GM23338 (cell line): ENCODE measurements around the gene RNU5B-1. TPM values are rescaled to one million over a fixed set of nuclear protein-coding genes. Genes with fewer than 3 reads are reported as not detected.
A peak's percentile ranks its signal among the peaks of the same experiment; 100 is the strongest.

Experiments used
- ATAC-seq: fragments of 200-7000 bp; cut with Tn5 transposase; 3 replicates; pipeline ENCODE4 v1.9.1; 2020
- DNase-seq: peaks from one replicate; pipeline ENCODE4 v3.0.0-alpha.2; 2015; ENCODE audit warnings: low spot score
- H2AFZ ChIP-seq: fragments of 200-600 bp; sonication (generic); 2 replicates; pipeline ENCODE4 v1.8.0; 2016; ENCODE audit warnings: antibody characterized with exemption, mild to moderate bottlenecking, moderate library complexity
- H3F3A ChIP-seq: fragments of 200-600 bp; sonication (generic); replicated peaks from 2 replicates; pipeline ENCODE4 v1.8.0; 2017; ENCODE audit warnings: antibody characterized with exemption, mixed run types, low read depth
- H3K27ac ChIP-seq: fragments of 200-600 bp; sonication (generic); 2 replicates; pipeline ENCODE4 v1.6.1; 2016; ENCODE audit warnings: low read depth
- H3K27me3 ChIP-seq: fragments of 200-600 bp; sonication (generic); 2 replicates; pipeline ENCODE4 v1.8.0; 2016; ENCODE audit warnings: mild to moderate bottlenecking, mixed run types, moderate library complexity; ENCODE audit not compliant: insufficient read depth
- H3K36me3 ChIP-seq: fragments of 200-600 bp; sonication (generic); 2 replicates; pipeline ENCODE4 v1.8.0; 2016; ENCODE audit warnings: mild to moderate bottlenecking; ENCODE audit not compliant: insufficient read depth
- H3K4me1 ChIP-seq: fragments of 200-600 bp; sonication (generic); 2 replicates; pipeline ENCODE4 v1.8.0; 2016; ENCODE audit warnings: mild to moderate bottlenecking, moderate library complexity; ENCODE audit not compliant: insufficient read depth
- H3K4me2 ChIP-seq: fragments of 200-600 bp; sonication (generic); 2 replicates; pipeline ENCODE4 v1.7.1; 2017; ENCODE audit warnings: mixed run types
- H3K4me3 ChIP-seq: fragments of 200-600 bp; sonication (generic); 2 replicates; pipeline ENCODE4 v1.6.1; 2016; ENCODE audit warnings: mixed run types
- H3K79me2 ChIP-seq: fragments of 200-600 bp; sonication (generic); replicated peaks from 2 replicates; pipeline ENCODE4 v1.8.0; 2017; ENCODE audit warnings: mild to moderate bottlenecking; ENCODE audit not compliant: insufficient read depth
- H3K9me2 ChIP-seq: fragments of 200-600 bp; sonication (generic); 2 replicates; pipeline ENCODE4 v1.8.0; 2017; ENCODE audit not compliant: insufficient read depth
- H4K20me1 ChIP-seq: fragments of 200-600 bp; sonication (generic); replicated peaks from 2 replicates; pipeline ENCODE4 v1.8.0; 2017; ENCODE audit warnings: mild to moderate bottlenecking; ENCODE audit not compliant: insufficient read depth
- H3K27ac Mint-ChIP-seq: 2 replicates; pipeline ENCODE4 v1.8.0; 2020; ENCODE audit warnings: inconsistent platforms, mild to moderate bottlenecking, moderate library complexity, mixed read lengths
- H3K27me3 Mint-ChIP-seq: 3 replicates; pipeline ENCODE4 v1.8.0; 2022; ENCODE audit warnings: low read depth, mild to moderate bottlenecking, moderate library complexity, mixed read lengths, inconsistent platforms; ENCODE audit not compliant: insufficient read depth, poor library complexity
- H3K36me3 Mint-ChIP-seq: 3 replicates; pipeline ENCODE4 v1.8.0; 2021; ENCODE audit warnings: low read depth, mild to moderate bottlenecking, inconsistent platforms, moderate library complexity, mixed read lengths
- H3K4me1 Mint-ChIP-seq: 3 replicates; pipeline ENCODE4 v1.8.0; 2020; ENCODE audit warnings: mild to moderate bottlenecking, inconsistent platforms, mixed read lengths
- H3K4me3 Mint-ChIP-seq: 3 replicates; pipeline ENCODE4 v1.8.0; 2021; ENCODE audit warnings: moderate library complexity, mild to moderate bottlenecking, inconsistent platforms, mixed read lengths
- H3K9me3 Mint-ChIP-seq: 3 replicates; pipeline ENCODE4 v1.8.0; 2020; ENCODE audit warnings: moderate library complexity, mild to moderate bottlenecking, inconsistent platforms, mixed read lengths
- CREB1 ChIP-seq: fragments of 250-450 bp; sonication (Bioruptor Pico); IDR thresholded peaks from 2 replicates; pipeline ENCODE4 v1.5.0; 2020; ENCODE audit warnings: low read depth, mild to moderate bottlenecking, moderate library complexity
- ETS1 ChIP-seq: IDR thresholded peaks from 2 replicates; pipeline ENCODE4 v1.6.1; 2016; ENCODE audit warnings: antibody characterized with exemption
- EZH2 ChIP-seq: fragments of 200-600 bp; sonication (generic); IDR thresholded peaks from one replicate; pipeline ENCODE4 v1.8.0; 2017; ENCODE audit warnings: antibody characterized with exemption, mild to moderate bottlenecking, low read depth; ENCODE audit not compliant: unreplicated experiment
- NANOG ChIP-seq: IDR thresholded peaks from 2 replicates; pipeline ENCODE4 v1.6.1; 2016; ENCODE audit warnings: antibody characterized with exemption, borderline replicate concordance
- POLR2AphosphoS5 ChIP-seq: IDR thresholded peaks from 2 replicates; pipeline ENCODE4 v1.6.1; 2016; ENCODE audit warnings: antibody characterized with exemption, low read depth
- STAT1 ChIP-seq: IDR thresholded peaks from one replicate; pipeline ENCODE4 v1.6.1; 2016; ENCODE audit warnings: antibody characterized with exemption; ENCODE audit not compliant: unreplicated experiment
- ZNF114 ChIP-seq: fragments of 250-450 bp; sonication (Bioruptor Pico); IDR thresholded peaks from 2 replicates; pipeline ENCODE4 v1.5.0; 2020; ENCODE audit warnings: mild to moderate bottlenecking, moderate library complexity
- polyA plus RNA-seq: library from polyadenylated mRNA; unstranded; fragments of >200 nt; fragmentation: Nextera tagmentation; extraction: Ambion mirVana; gene quantifications from 2 replicates; pipeline ENCODE4 v1.2.1, GENCODE V29; 2016
- total RNA-seq: library from RNA; depleted of rRNA; stranded (reverse); fragments of >200 nt; shearing (Covaris generic); gene quantifications from 2 replicates; pipeline ENCODE4 v1.2.3, GENCODE V29; 2014
- TF ChIP-seq, protein P1 (sequence below), 2 experiments: fragments of 200-600 bp in 1 of 2; sonication (generic) in 1 of 2; conservative IDR thresholded peaks; 2 replicates each; pipeline versions ENCODE4 v1.5.1 to v1.6.1; 2016 to 2017; ENCODE audit warnings: antibody characterized with exemption in 2 of 2, low read depth in 2 of 2, mild to moderate bottlenecking in 2 of 2, moderate library complexity in 1 of 2
- TF ChIP-seq, protein P2 (sequence below): fragments of 250-450 bp; sonication (Bioruptor Pico); IDR thresholded peaks from 2 replicates; pipeline ENCODE4 v1.5.0; 2020; ENCODE audit warnings: mild to moderate bottlenecking, moderate library complexity

RNU5B-1 gene
- total and polyA plus RNA-seq, 2 experiments from 2014 or later = not detected

DNA sequence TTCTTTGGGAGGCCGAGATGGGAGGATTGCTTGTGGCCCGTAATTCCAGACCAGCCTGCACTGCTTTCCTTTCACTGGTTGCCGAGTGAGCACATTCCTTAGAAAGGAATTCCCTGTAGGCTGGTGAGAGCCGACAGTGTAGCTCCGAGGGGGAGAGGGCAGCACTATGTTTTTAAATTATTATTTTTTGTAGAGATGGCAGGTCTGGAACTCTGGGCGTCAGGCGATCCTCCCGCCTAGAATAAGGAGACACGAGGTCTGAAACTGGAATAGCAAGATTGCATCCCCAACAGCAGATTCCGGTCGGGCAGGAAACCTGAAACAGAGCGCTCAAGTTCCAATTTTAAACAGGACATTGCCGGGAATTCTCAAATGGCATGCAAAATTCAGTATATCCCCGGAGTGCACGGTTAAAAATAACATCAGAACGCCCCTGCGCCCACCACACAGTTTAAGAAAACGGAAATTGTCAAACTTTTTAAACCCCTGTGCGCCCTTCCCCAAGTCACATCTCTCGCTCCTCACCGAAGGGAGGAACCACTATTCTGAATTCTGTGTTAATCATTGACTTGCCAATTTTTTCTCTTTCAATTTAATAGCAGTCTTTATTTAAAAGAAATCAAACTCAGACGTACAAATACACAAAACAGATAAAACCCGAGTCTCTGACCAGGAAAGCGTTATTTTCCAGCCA lies 643 bp upstream of the RNU5B-1 start:
- Mint-ChIP-seq H3K36me3 (no peaks in the 10 kb centered on the region), H3K27ac (peak overlapping the region; percentile 100), H3K9me3 (peaks cover 11% of the 10 kb centered on the region; the same call in 2 of the 3 replicates), H3K4me1 (peaks cover 7% of the 10 kb centered on the region), H3K4me3 (peak overlapping the region; percentile 80), H3K27me3 (peaks cover 26% of the 10 kb centered on the region)
- H3K79me2 ChIP-seq = no peaks in the 10 kb centered on the region
- H3K4me2 ChIP-seq = peak overlapping the region; percentile 65
- H3K36me3 ChIP-seq = no peaks in the 10 kb centered on the region
- peak overlapping the region; percentile 7; the same call in 1 of the 2 replicates for H3K27ac ChIP-seq
- DNase-seq (peak; percentile 81), ATAC-seq (peak; percentile 31)
- no peaks in the 10 kb centered on the region; the same call in 1 of the 2 replicates for H3F3A ChIP-seq
- no peaks in the 10 kb centered on the region for H3K4me1 ChIP-seq
- peak overlapping the region; percentile 41 for H3K4me3 ChIP-seq
- peak overlapping the region; percentile 2; the same call in 1 of the 2 replicates for H2AFZ ChIP-seq
- no peaks in the 10 kb centered on the region for H4K20me1 ChIP-seq
- no peaks in the 10 kb centered on the region for H3K9me2 ChIP-seq
- H3K27me3 ChIP-seq = no peaks in the 10 kb centered on the region
- TF ChIP-seq ETS1 (no peak), POLR2AphosphoS5 (0 out of 2 replicates have a peak, but pooled peaks have one; percentile 22)

- peaks cover 13% of the 10 kb centered on the region for H3K4me1 Mint-ChIP-seq
- no peak overlapping the region for H2AFZ ChIP-seq
- H3F3A ChIP-seq = no peaks in the 10 kb centered on the region; the same call in 1 of the 2 replicates
- H3K9me3 Mint-ChIP-seq = peaks cover 10% of the 10 kb centered on the region; the same call in 2 of the 3 replicates
- H3K27me3 Mint-ChIP-seq = peaks cover 32% of the 10 kb centered on the region
- H3K36me3 Mint-ChIP-seq = no peaks in the 10 kb centered on the region
- no peaks in the 10 kb centered on the region for H3K9me2 ChIP-seq
- H3K4me2 ChIP-seq = 0 out of 2 replicates have a peak overlapping the region, but pooled peaks have one; percentile 21
- no peak for DNase-seq
- no peaks in the 10 kb centered on the region for H3K36me3 ChIP-seq
- H3K4me3 Mint-ChIP-seq = 0 out of 3 replicates have a peak overlapping the region, but pooled peaks have one; percentile 80
- peak; percentile 20 for ATAC-seq
- H3K4me1 ChIP-seq = 0 out of 2 replicates have a peak, but pooled peaks cover 3% of the 10 kb centered on the region
- no peaks in the 10 kb centered on the region for H4K20me1 ChIP-seq
- H3K27ac Mint-ChIP-seq = peak overlapping the region; percentile 100
- H3K79me2 ChIP-seq = no peaks in the 10 kb centered on the region
- no peak overlapping the region for H3K4me3 ChIP-seq
- H3K27me3 ChIP-seq = no peaks in the 10 kb centered on the region
- peak overlapping the region; percentile 8; the same call in 1 of the 2 replicates for H3K27ac ChIP-seq
- TF ChIP-seq EZH2 (no peak), POLR2AphosphoS5 (no peak), STAT1 (no peak), CREB1 (CRISPR knock-in tag) (no peak), NANOG (no peak), ETS1 (no peak), ZNF114 (CRISPR knock-in tag) (no peak)
- TF ChIP-seq, protein P1, sequence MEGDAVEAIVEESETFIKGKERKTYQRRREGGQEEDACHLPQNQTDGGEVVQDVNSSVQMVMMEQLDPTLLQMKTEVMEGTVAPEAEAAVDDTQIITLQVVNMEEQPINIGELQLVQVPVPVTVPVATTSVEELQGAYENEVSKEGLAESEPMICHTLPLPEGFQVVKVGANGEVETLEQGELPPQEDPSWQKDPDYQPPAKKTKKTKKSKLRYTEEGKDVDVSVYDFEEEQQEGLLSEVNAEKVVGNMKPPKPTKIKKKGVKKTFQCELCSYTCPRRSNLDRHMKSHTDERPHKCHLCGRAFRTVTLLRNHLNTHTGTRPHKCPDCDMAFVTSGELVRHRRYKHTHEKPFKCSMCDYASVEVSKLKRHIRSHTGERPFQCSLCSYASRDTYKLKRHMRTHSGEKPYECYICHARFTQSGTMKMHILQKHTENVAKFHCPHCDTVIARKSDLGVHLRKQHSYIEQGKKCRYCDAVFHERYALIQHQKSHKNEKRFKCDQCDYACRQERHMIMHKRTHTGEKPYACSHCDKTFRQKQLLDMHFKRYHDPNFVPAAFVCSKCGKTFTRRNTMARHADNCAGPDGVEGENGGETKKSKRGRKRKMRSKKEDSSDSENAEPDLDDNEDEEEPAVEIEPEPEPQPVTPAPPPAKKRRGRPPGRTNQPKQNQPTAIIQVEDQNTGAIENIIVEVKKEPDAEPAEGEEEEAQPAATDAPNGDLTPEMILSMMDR (conservative IDR thresholded peaks at IDR 0.05; ENCODE audit: low read depth in 2 of 2) = no peak
- TF ChIP-seq, protein P2, sequence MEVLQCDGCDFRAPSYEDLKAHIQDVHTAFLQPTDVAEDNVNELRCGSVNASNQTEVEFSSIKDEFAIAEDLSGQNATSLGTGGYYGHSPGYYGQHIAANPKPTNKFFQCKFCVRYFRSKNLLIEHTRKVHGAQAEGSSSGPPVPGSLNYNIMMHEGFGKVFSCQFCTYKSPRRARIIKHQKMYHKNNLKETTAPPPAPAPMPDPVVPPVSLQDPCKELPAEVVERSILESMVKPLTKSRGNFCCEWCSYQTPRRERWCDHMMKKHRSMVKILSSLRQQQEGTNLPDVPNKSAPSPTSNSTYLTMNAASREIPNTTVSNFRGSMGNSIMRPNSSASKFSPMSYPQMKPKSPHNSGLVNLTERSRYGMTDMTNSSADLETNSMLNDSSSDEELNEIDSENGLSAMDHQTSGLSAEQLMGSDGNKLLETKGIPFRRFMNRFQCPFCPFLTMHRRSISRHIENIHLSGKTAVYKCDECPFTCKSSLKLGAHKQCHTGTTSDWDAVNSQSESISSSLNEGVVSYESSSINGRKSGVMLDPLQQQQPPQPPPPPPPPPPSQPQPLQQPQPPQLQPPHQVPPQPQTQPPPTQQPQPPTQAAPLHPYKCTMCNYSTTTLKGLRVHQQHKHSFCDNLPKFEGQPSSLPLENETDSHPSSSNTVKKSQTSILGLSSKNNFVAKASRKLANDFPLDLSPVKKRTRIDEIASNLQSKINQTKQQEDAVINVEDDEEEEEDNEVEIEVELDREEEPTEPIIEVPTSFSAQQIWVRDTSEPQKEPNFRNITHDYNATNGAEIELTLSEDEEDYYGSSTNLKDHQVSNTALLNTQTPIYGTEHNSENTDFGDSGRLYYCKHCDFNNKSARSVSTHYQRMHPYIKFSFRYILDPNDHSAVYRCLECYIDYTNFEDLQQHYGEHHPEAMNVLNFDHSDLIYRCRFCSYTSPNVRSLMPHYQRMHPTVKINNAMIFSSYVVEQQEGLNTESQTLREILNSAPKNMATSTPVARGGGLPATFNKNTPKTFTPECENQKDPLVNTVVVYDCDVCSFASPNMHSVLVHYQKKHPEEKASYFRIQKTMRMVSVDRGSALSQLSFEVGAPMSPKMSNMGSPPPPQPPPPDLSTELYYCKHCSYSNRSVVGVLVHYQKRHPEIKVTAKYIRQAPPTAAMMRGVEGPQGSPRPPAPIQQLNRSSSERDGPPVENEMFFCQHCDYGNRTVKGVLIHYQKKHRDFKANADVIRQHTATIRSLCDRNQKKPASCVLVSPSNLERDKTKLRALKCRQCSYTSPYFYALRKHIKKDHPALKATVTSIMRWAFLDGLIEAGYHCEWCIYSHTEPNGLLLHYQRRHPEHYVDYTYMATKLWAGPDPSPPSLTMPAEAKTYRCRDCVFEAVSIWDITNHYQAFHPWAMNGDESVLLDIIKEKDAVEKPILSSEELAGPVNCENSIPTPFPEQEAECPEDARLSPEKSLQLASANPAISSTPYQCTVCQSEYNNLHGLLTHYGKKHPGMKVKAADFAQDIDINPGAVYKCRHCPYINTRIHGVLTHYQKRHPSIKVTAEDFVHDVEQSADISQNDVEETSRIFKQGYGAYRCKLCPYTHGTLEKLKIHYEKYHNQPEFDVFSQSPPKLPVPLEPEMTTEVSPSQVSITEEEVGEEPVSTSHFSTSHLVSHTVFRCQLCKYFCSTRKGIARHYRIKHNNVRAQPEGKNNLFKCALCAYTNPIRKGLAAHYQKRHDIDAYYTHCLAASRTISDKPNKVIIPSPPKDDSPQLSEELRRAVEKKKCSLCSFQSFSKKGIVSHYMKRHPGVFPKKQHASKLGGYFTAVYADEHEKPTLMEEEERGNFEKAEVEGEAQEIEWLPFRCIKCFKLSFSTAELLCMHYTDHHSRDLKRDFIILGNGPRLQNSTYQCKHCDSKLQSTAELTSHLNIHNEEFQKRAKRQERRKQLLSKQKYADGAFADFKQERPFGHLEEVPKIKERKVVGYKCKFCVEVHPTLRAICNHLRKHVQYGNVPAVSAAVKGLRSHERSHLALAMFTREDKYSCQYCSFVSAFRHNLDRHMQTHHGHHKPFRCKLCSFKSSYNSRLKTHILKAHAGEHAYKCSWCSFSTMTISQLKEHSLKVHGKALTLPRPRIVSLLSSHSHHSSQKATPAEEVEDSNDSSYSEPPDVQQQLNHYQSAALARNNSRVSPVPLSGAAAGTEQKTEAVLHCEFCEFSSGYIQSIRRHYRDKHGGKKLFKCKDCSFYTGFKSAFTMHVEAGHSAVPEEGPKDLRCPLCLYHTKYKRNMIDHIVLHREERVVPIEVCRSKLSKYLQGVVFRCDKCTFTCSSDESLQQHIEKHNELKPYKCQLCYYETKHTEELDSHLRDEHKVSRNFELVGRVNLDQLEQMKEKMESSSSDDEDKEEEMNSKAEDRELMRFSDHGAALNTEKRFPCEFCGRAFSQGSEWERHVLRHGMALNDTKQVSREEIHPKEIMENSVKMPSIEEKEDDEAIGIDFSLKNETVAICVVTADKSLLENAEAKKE (CRISPR knock-in tag) = no peak
These were observed 777 bp downstream of the RNU5B-1 start for GRCh38 chr15:65305150-65305758.
